BJ (cell line): ENCODE results near the gene CISTR. TPM values are rescaled to one million over a fixed set of nuclear protein-coding genes. Genes with fewer than 3 reads are reported as not detected.

Experiments
- CTCF ChIA-PET: fragments of 350-600 bp; formaldehyde crosslinking; extraction: SDS; loops from one replicate; lab custom pipeline; 2021; ENCODE audit warnings: antibody characterized with exemption, inconsistent platforms; lab: Yijun Ruan, JAX
- POLR2A ChIA-PET: fragments of 300-600 bp; sonication (Branson Sonifier 250); formaldehyde crosslinking; extraction: SDS; loops from one replicate; lab custom pipeline; 2021; ENCODE audit warnings: antibody characterized with exemption; lab: Charles Lee
- DNase-seq: peaks from one replicate; pipeline ENCODE4 v3.0.0-alpha.2; 2011; ENCODE audit warnings: low read depth
- H3K27me3 ChIP-seq: 2 replicates; pipeline ENCODE4 v1.6.0; 2011; ENCODE audit warnings: low read length; ENCODE audit not compliant: control insufficient read depth, insufficient read depth
- H3K36me3 ChIP-seq: 2 replicates; pipeline ENCODE4 v1.5.1; 2011; ENCODE audit warnings: low read length; ENCODE audit not compliant: control insufficient read depth, insufficient read depth
- H3K4me3 ChIP-seq: 2 replicates; pipeline ENCODE4 v1.5.1; 2011; ENCODE audit warnings: low read depth, mild to moderate bottlenecking, control low read depth, low read length
- CTCF ChIP-seq: IDR thresholded peaks from 2 replicates; pipeline ENCODE4 v1.5.1; 2011; ENCODE audit warnings: low read depth, mild to moderate bottlenecking, control low read depth, inconsistent platforms, low read length, moderate library complexity; ENCODE audit not compliant: insufficient read depth
- polyA plus RNA-seq: library from polyadenylated mRNA; depleted of rRNA; stranded (reverse); fragments of >200 nt; gene quantifications from 2 replicates; pipeline ENCODE4 v1.2.3, GENCODE V29; 2011

Gene CISTR
- polyA plus RNA-seq, 1 experiment: not detected

- peak; percentile 50 for DNase-seq
- Histone ChIP-seq H3K36me3 (no peaks in the 10 kb centered on the region), H3K27me3 (peaks cover 57% of the 10 kb centered on the region), H3K4me3 (no peak overlapping the region)
- ChIA-PET POLR2A (no interaction called here), CTCF (interaction anchor here (0.6 to 7.5 kb wide), 51 partner anchors 8 to 626 kb away, joined by 3 to 324 read pairs (median 3); partner anchors contain the start of genes ATP5MC2, CALCOCO1, CISTR and HOXC11)
- TF ChIP-seq CTCF: peak; percentile 100
These were observed 5.1 kb downstream of the CISTR start for GRCh38 chr12:53746592-53747092.

GRCh38 chr12:53744751-53745150, 7.0 kb downstream of the CISTR start:
- ChIA-PET POLR2A (no interaction called here), CTCF (interaction anchor here (0.6 to 7.5 kb wide), 17 partner anchors 12 to 457 kb away, joined by 3 to 324 read pairs (median 12); partner anchors contain the start of genes CALCOCO1, CISTR and HOXC10)
- no peak for TF ChIP-seq CTCF
- DNase-seq: no peak
- Histone ChIP-seq H3K4me3 (no peak overlapping the region), H3K27me3 (peaks cover 53% of the 10 kb centered on the region), H3K36me3 (no peaks in the 10 kb centered on the region)

- Histone ChIP-seq H3K27me3 (peaks cover 52% of the 10 kb centered on the region), H3K36me3 (no peaks in the 10 kb centered on the region), H3K4me3 (no peak overlapping the region)
- TF ChIP-seq CTCF: no peak
- CTCF ChIA-PET: interaction anchor here (0.6 to 7.5 kb wide), 20 partner anchors 13 to 457 kb away, joined by 3 to 324 read pairs (median 9); partner anchors contain the start of genes ATP5MC2, CALCOCO1, CISTR and HOXC10
- POLR2A ChIA-PET: no interaction called here
- no peak for DNase-seq
These were observed 7.7 kb downstream of the CISTR start for GRCh38 chr12:53744130-53744441.

- DNase-seq: no peak
- peak; percentile 93 for TF ChIP-seq CTCF
- ChIA-PET POLR2A (no interaction called here), CTCF (interaction anchor here (0.6 to 7.5 kb wide), 26 partner anchors 13 to 473 kb away, joined by 3 to 324 read pairs (median 5); partner anchors contain the start of genes ATP5MC2, CALCOCO1, CISTR and HOXC10)
- Histone ChIP-seq H3K27me3 (peaks cover 53% of the 10 kb centered on the region), H3K4me3 (no peak overlapping the region), H3K36me3 (no peaks in the 10 kb centered on the region)
These were observed 8.3 kb downstream of the CISTR start for GRCh38 chr12:53743266-53744129.

- CTCF ChIA-PET: interaction anchor here (2.0 to 2.5 kb wide), 3 partner anchors 10 to 38 kb away, joined by 7 to 12 read pairs (median 8); no protein-coding TSS in a partner anchor
- H3K4me3 ChIP-seq: no peak overlapping the region
- POLR2A ChIA-PET: no interaction called here
- peaks cover 68% of the 10 kb centered on the region for H3K27me3 ChIP-seq
- no peaks in the 10 kb centered on the region for H3K36me3 ChIP-seq
- no peak for TF ChIP-seq CTCF
- DNase-seq: no peak
These were observed 11.7 kb downstream of the CISTR start for GRCh38 chr12:53740130-53740491.
